HUES48 (cell line): ENCODE data around the gene PKD1L1.

Experiments used
- H3K27ac ChIP-seq: one replicate; pipeline ENCODE4 v1.7.0; 2013; ENCODE audit warnings: low read depth, low read length, inconsistent platforms
- H3K27me3 ChIP-seq: 2 replicates; pipeline ENCODE4 v1.6.1; 2013; ENCODE audit warnings: mild to moderate bottlenecking, low read length; ENCODE audit not compliant: control insufficient read depth, insufficient read depth
- H3K36me3 ChIP-seq: 2 replicates; pipeline ENCODE4 v1.6.1; 2013; ENCODE audit warnings: low read length; ENCODE audit not compliant: control insufficient read depth, insufficient read depth
- H3K4me1 ChIP-seq: 2 replicates; pipeline ENCODE4 v1.6.1; 2013; ENCODE audit warnings: mild to moderate bottlenecking, low read length; ENCODE audit not compliant: control insufficient read depth, insufficient read depth
- H3K4me3 ChIP-seq: 2 replicates; pipeline ENCODE4 v1.5.1; 2013; ENCODE audit warnings: mild to moderate bottlenecking, low read depth, low read length
- H3K9ac ChIP-seq: 2 replicates; pipeline ENCODE4 v1.6.1; 2013; ENCODE audit warnings: mild to moderate bottlenecking, low read depth, low read length, moderate library complexity
- H3K9me3 ChIP-seq: 2 replicates; pipeline ENCODE4 v1.6.1; 2013; ENCODE audit warnings: low read length; ENCODE audit not compliant: control insufficient read depth, insufficient read depth

The PKD1L1 gene

DNA sequence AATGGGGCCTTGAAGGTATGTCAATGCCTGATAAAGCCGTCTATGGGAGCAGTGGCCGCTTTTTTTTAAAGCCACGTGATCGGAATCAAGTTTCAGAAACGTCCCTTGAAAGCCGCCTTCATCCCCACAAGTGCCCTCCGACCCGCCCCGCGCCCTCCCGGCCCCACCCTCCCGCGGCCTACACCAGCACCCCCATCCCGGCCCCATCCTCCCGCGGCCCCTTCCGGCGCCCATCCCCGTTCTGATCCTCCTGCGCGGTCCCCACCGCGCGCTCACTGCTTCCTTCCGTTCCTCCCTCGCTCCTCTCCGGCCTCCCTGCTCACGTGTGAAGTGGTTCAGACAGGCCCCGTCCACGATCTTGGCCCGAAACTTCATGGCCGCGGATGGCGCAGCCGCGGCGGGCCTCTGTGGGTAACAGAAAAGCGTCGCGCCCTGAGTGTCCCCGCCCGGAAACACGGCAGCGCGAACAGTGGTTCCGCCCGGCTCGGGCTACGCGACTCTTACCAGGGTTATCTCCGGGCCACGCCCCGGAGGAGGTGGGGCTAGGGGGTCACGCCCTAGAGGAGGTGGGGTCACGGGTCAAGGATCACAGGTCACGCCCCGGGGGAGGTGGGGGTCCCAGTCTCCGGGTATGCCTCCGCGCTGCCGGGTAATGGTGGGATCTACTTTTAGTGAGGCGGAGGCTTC is 31.0 kb upstream of the PKD1L1 start, which contains the start of gene HUS1:
Gene HUS1, minus strand, starts transcription at position 471 of the 687 bp plus-strand sequence. Its CDS starts 96 bp downstream, at position 375.
- H3K4me1 ChIP-seq, result peaks cover 11% of the 10 kb centered on the region
- peak within 1 kb of the TSS; percentile 99 for H3K27ac ChIP-seq
- H3K27me3 ChIP-seq, result no peaks in the 10 kb centered on the region
- H3K4me3 ChIP-seq, result peak within 1 kb of the TSS; percentile 95
- H3K9ac ChIP-seq, result peak within 1 kb of the TSS; percentile 91
- H3K36me3 ChIP-seq, result peaks cover 41% of the 10 kb centered on the region
- H3K9me3 ChIP-seq, result no peaks in the 10 kb centered on the region

DNA sequence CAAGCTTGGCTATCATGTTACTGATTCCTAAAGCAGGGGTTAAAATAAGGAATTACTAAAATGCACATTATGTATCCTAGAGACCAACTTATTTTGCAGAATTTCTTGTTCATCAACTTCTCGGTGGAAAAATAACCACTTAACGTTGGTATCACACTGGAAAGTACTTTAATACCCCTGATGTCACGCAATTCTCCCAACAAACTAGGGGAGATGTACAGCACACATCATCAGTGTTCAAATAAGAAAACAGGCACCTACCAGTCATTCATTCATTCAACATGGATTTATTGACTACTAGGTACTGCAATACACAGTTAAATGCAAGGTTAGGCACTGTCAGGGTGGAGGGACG is 30.5 kb upstream of the PKD1L1 start:
- H3K9me3 ChIP-seq, result no peaks in the 10 kb centered on the region
- H3K4me3 ChIP-seq, result peak overlapping the region; percentile 95
- no peaks in the 10 kb centered on the region for H3K27me3 ChIP-seq
- H3K27ac ChIP-seq, result peak overlapping the region; percentile 99
- peaks cover 46% of the 10 kb centered on the region for H3K36me3 ChIP-seq
- H3K4me1 ChIP-seq, result peaks cover 11% of the 10 kb centered on the region
- H3K9ac ChIP-seq, result peak overlapping the region; percentile 57

DNA sequence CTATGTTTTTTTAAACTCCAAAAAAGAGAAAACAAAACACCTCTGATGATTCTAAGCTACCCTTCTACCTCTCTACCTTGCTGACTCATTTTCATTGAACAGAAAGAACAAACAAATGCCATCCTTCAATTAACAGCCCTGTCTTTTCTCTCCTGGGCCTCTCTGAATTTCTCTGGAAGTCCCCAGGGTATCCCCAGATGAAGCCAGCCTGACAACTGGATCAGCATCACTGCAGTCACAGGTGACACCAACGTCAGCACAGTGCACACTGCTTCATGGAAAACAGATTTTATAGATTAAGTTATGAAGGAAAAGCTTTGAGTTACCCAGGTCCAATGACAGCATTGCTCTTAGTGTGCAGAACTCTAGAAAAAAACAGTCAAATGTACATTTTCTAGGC is 25.5 kb upstream of the PKD1L1 start:
- Histone ChIP-seq H3K4me3 (no peak overlapping the region), H3K9ac (no peak overlapping the region), H3K36me3 (peaks cover 80% of the 10 kb centered on the region), H3K9me3 (no peaks in the 10 kb centered on the region), H3K27me3 (no peaks in the 10 kb centered on the region), H3K27ac (no peak overlapping the region), H3K4me1 (peaks cover 6% of the 10 kb centered on the region)

DNA sequence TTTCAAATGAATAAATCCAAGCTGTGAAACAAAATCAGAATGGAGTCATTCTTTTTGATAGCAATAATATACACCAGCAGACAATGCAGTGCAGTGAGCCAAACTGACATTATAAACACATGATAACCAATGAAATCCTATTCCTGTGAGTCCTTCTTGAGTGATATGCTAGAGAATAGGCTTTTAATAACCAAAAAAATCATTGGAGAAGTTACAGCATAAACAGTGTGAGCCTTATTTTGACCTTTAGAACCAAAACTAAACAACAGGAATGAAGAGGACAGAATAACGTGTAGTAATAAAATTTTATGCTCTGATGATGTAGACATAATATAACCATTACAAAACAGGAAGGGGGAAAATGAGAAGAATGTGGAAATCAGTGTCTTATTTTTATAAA is 22.5 kb upstream of the PKD1L1 start:
- H3K9ac ChIP-seq, result no peak overlapping the region
- no peak overlapping the region for H3K27ac ChIP-seq
- H3K36me3 ChIP-seq, result peaks cover 82% of the 10 kb centered on the region

DNA sequence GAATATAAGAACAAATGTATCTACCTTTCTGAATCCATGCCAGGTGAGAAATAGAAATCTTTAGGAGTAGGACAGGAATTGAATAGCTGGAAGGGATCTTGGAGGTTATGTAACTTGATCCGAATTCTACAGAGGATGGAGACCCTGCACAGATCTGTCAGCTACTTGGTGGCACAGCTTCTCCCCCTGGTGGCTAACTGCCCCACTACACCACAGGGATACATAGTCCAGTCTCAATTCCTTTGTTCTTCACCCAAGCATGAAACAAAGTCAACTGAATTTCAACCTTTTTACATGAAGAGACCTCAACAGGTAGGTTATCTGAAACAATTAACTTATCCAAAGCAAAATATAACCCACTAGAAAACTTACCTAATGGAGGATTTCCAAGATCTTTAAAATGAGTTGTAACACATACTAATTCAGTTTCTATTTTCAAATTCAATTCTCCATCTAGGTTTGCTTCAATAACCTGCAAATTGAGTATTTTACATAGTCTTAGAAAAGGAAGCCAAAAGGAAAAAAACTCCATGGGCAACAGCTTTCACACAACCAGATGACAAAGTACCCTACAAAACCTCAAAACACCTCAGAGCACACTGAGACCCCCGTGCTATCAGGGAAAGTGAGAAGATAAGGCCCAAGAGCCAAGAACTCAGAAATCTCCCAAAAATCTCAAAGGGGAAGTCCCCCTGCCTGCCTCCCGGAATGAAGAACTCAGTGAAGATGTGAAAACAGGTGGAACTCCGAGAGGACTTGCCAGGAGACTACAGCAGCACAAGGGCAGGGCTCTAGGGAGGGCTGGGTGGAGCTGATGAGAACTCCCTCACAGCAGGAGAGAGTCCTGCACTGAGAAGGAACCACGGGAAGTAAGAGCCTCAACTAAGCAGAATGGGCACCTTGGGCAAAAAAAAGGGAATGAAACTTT is 20.8 kb upstream of the PKD1L1 start:
- H3K9me3 ChIP-seq, result no peaks in the 10 kb centered on the region
- no peak overlapping the region for H3K27ac ChIP-seq
- no peak overlapping the region for H3K4me3 ChIP-seq
- no peak overlapping the region for H3K9ac ChIP-seq
- H3K27me3 ChIP-seq, result no peaks in the 10 kb centered on the region
- H3K4me1 ChIP-seq, result no peaks in the 10 kb centered on the region
- peaks cover 84% of the 10 kb centered on the region for H3K36me3 ChIP-seq

More for the DNA sequence above, 22.5 kb upstream of the PKD1L1 start:
- H3K4me3 ChIP-seq, result no peak overlapping the region
- no peaks in the 10 kb centered on the region for H3K27me3 ChIP-seq
- H3K4me1 ChIP-seq, result no peaks in the 10 kb centered on the region
- no peaks in the 10 kb centered on the region for H3K9me3 ChIP-seq

DNA sequence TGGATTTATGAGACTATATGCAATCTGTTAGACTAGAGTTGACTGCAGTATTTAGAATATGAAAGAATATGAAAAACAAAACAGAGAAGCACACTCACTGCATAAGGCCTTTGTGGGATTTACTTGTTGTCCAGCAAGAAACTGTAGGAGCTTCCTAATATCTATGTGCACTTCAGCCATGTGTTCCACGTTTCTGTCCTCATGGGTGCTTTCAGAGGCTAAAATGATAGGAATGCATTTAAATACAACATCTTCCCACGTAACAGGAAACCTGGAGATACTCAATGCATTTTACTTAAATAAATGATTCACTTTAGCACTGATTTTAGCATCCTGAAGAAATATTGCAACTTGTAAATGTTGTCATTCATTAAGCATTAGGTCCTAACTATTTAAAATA is 19.4 kb upstream of the PKD1L1 start:
- Histone ChIP-seq H3K4me3 (no peak overlapping the region), H3K36me3 (peaks cover 84% of the 10 kb centered on the region), H3K27ac (no peak overlapping the region), H3K4me1 (no peaks in the 10 kb centered on the region), H3K9me3 (no peaks in the 10 kb centered on the region), H3K9ac (no peak overlapping the region), H3K27me3 (no peaks in the 10 kb centered on the region)

DNA sequence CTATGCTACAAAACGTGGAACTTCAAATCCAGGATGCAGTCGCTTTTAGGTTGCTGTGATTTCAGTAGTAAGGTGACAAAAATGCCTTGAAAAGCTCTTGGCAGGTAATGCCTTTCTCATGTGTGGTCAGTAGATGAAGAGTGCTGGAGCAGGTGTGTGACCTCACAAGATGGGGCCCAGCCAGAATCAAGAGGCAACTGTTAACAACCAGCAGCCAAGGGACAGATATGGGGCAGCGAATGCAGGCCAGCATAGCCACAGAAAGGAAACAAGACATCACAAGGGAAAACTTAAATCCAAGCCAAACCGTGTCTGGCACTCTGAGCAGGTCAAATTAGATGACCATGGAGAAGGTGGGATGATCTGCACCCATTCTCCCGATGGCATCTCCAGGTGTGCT is 18.9 kb upstream of the PKD1L1 start:
- no peaks in the 10 kb centered on the region for H3K27me3 ChIP-seq
- H3K9ac ChIP-seq, result no peak overlapping the region
- peaks cover 84% of the 10 kb centered on the region for H3K36me3 ChIP-seq
- H3K4me3 ChIP-seq, result no peak overlapping the region
- H3K4me1 ChIP-seq, result no peaks in the 10 kb centered on the region
- no peaks in the 10 kb centered on the region for H3K9me3 ChIP-seq
- H3K27ac ChIP-seq, result no peak overlapping the region

DNA sequence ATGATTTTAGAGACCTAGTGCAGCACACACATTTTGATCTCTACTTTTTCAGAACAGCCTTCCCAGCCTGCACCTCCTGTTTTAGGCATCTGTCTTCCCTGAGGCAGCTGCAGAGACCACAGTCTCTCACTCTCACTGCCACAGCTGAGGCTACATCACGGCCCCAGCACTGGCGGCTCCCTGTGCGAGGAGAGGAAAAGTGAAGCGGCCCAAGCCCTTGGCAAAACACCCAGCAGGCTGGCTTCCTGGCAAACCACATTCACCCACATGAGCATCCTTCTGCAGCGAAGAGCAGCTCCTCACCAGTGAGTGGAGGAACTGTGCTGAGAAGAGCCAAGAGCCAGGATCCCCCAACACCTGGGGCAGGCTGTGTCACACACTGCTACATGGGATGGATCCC is 17.2 kb upstream of the PKD1L1 start:
- Histone ChIP-seq H3K9me3 (peaks cover 8% of the 10 kb centered on the region), H3K36me3 (peaks cover 84% of the 10 kb centered on the region), H3K27ac (no peak overlapping the region), H3K27me3 (no peaks in the 10 kb centered on the region), H3K4me3 (no peak overlapping the region), H3K4me1 (no peaks in the 10 kb centered on the region), H3K9ac (no peak overlapping the region)

DNA sequence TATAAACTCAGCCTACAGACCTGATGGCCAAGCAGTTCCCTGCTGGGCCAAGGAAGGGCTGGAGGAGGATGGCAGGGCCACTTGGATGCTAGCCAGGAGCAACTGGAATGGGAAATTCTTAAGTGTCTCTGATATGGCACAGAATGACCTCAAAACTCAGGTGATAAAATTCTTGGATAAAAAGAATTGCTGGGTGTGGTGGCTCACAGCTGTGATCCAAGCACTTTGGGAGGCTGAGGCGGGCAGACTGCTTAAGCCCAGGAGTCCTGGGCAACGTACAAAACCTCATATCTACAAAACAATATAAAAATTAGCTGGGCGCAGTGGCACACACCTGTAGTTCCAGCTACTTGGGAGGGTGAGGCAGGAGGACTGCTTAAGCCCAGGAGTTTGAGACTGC is 14.0 kb upstream of the PKD1L1 start:
- peaks cover 8% of the 10 kb centered on the region for H3K9me3 ChIP-seq
- H3K4me1 ChIP-seq, result no peaks in the 10 kb centered on the region
- H3K27ac ChIP-seq, result no peak overlapping the region
- H3K36me3 ChIP-seq, result peaks cover 77% of the 10 kb centered on the region
- no peak overlapping the region for H3K4me3 ChIP-seq
- H3K27me3 ChIP-seq, result no peaks in the 10 kb centered on the region
- no peak overlapping the region for H3K9ac ChIP-seq

DNA sequence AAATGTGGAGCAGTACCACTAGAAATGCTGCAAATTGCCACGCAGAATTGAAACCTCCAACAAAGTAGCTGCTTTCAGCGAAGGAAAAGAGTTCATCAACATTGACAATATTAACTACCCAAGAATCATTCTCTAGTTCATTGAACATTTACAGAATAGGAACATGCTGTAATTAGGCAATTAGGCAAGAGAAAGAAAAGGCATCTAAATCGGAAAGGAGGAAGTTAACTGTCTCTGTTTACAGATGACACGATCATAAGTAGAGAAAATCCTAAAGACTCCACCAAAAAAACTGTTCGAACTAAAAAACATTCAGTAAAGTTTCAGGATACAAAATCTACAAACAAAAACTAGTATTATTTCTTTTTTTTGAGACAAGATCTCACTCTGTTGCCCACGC is 8.9 kb upstream of the PKD1L1 start:
- H3K4me3 ChIP-seq, result no peak overlapping the region
- peaks cover 8% of the 10 kb centered on the region for H3K9me3 ChIP-seq
- H3K27me3 ChIP-seq, result no peaks in the 10 kb centered on the region
- H3K36me3 ChIP-seq, result peaks cover 43% of the 10 kb centered on the region
- no peak overlapping the region for H3K9ac ChIP-seq
- peaks cover 3% of the 10 kb centered on the region; the same call in 1 of the 2 replicates for H3K4me1 ChIP-seq
- H3K27ac ChIP-seq, result no peak overlapping the region

DNA sequence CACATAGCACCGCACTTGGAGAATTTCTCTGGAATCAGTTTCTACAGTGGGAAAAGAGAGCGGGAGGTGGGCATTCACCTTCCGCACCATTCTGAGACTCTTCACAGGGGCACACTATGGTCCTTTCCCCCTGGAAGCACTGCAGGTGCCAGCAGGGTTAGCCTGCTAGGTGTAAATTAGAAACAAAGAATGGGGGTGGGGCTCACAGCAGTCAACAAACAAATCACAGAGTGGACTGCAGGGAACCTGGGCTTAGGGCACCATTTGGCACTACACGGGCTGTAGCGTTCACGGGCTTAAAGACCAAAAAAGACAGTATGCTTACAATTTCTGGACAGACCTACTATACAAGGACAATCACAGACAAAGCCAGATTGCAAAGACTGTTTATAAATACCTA is 8.0 kb upstream of the PKD1L1 start:
- no peaks in the 10 kb centered on the region for H3K27me3 ChIP-seq
- no peak overlapping the region for H3K9ac ChIP-seq
- peaks cover 33% of the 10 kb centered on the region for H3K36me3 ChIP-seq
- peaks cover 7% of the 10 kb centered on the region for H3K9me3 ChIP-seq
- peaks cover 13% of the 10 kb centered on the region for H3K4me1 ChIP-seq
- H3K27ac ChIP-seq, result no peak overlapping the region
- H3K4me3 ChIP-seq, result no peak overlapping the region
